ENCODE data around the gene XPR1.
"Not testable (repeated sequence)": the region's sequence is repeated elsewhere in the genome, so short reads cannot be mapped to it uniquely, and the experiment has no call there.

DNA sequence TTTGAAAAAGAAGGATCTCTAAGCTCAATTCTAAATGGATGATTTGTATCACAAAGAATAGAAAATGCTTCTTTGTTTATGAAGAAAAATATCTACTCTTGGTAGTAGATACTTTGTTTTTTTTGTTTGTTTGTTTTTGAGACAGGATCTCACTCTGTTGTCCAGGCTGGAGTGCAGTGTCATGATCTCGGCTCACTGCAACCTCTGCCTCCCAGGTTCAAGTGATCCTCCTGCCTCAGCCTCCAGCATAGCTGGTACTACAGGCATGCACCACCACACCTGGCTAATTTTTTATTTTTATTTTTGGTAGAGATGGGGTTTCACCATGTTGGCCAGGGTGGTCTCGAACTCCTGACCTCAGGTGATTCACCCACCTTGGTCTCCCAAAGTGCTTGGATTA, 159.3 kb downstream of the XPR1 start:
- TF ChIP-seq, protein P1, sequence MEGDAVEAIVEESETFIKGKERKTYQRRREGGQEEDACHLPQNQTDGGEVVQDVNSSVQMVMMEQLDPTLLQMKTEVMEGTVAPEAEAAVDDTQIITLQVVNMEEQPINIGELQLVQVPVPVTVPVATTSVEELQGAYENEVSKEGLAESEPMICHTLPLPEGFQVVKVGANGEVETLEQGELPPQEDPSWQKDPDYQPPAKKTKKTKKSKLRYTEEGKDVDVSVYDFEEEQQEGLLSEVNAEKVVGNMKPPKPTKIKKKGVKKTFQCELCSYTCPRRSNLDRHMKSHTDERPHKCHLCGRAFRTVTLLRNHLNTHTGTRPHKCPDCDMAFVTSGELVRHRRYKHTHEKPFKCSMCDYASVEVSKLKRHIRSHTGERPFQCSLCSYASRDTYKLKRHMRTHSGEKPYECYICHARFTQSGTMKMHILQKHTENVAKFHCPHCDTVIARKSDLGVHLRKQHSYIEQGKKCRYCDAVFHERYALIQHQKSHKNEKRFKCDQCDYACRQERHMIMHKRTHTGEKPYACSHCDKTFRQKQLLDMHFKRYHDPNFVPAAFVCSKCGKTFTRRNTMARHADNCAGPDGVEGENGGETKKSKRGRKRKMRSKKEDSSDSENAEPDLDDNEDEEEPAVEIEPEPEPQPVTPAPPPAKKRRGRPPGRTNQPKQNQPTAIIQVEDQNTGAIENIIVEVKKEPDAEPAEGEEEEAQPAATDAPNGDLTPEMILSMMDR (IDR thresholded peaks at IDR 0.05), result not testable (repeated sequence)
- TF ChIP-seq, protein P2, sequence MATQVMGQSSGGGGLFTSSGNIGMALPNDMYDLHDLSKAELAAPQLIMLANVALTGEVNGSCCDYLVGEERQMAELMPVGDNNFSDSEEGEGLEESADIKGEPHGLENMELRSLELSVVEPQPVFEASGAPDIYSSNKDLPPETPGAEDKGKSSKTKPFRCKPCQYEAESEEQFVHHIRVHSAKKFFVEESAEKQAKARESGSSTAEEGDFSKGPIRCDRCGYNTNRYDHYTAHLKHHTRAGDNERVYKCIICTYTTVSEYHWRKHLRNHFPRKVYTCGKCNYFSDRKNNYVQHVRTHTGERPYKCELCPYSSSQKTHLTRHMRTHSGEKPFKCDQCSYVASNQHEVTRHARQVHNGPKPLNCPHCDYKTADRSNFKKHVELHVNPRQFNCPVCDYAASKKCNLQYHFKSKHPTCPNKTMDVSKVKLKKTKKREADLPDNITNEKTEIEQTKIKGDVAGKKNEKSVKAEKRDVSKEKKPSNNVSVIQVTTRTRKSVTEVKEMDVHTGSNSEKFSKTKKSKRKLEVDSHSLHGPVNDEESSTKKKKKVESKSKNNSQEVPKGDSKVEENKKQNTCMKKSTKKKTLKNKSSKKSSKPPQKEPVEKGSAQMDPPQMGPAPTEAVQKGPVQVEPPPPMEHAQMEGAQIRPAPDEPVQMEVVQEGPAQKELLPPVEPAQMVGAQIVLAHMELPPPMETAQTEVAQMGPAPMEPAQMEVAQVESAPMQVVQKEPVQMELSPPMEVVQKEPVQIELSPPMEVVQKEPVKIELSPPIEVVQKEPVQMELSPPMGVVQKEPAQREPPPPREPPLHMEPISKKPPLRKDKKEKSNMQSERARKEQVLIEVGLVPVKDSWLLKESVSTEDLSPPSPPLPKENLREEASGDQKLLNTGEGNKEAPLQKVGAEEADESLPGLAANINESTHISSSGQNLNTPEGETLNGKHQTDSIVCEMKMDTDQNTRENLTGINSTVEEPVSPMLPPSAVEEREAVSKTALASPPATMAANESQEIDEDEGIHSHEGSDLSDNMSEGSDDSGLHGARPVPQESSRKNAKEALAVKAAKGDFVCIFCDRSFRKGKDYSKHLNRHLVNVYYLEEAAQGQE (IDR thresholded peaks at IDR 0.05; ENCODE audit: insufficient read depth in 1 of 2, low read depth in 2 of 2, low read length in 1 of 2), result not testable (repeated sequence)
- TF ChIP-seq POLR2AphosphoS5 (IDR thresholded peaks at IDR 0.05; ENCODE audit: low read depth, low read length), result not testable (repeated sequence)
